GM23338 (cell line): ENCODE data around the gene KRTAP10-12. TPM values are rescaled to one million over a fixed set of nuclear protein-coding genes. Genes with fewer than 3 reads are reported as not detected.

Experiments
- ATAC-seq: fragments of 200-7000 bp; cut with Tn5 transposase; 3 replicates; pipeline ENCODE4 v1.9.1; 2020
- DNase-seq: peaks from one replicate; pipeline ENCODE4 v3.0.0-alpha.2; 2015; ENCODE audit warnings: low spot score
- H2AFZ ChIP-seq: fragments of 200-600 bp; sonication (generic); 2 replicates; pipeline ENCODE4 v1.8.0; 2016; ENCODE audit warnings: antibody characterized with exemption, mild to moderate bottlenecking, moderate library complexity
- H3F3A ChIP-seq: fragments of 200-600 bp; sonication (generic); replicated peaks from 2 replicates; pipeline ENCODE4 v1.8.0; 2017; ENCODE audit warnings: antibody characterized with exemption, mixed run types, low read depth
- H3K27ac ChIP-seq: fragments of 200-600 bp; sonication (generic); 2 replicates; pipeline ENCODE4 v1.6.1; 2016; ENCODE audit warnings: low read depth
- H3K27me3 ChIP-seq: fragments of 200-600 bp; sonication (generic); 2 replicates; pipeline ENCODE4 v1.8.0; 2016; ENCODE audit warnings: mild to moderate bottlenecking, mixed run types, moderate library complexity; ENCODE audit not compliant: insufficient read depth
- H3K36me3 ChIP-seq: fragments of 200-600 bp; sonication (generic); 2 replicates; pipeline ENCODE4 v1.8.0; 2016; ENCODE audit warnings: mild to moderate bottlenecking; ENCODE audit not compliant: insufficient read depth
- H3K4me1 ChIP-seq: fragments of 200-600 bp; sonication (generic); 2 replicates; pipeline ENCODE4 v1.8.0; 2016; ENCODE audit warnings: mild to moderate bottlenecking, moderate library complexity; ENCODE audit not compliant: insufficient read depth
- H3K4me2 ChIP-seq: fragments of 200-600 bp; sonication (generic); 2 replicates; pipeline ENCODE4 v1.7.1; 2017; ENCODE audit warnings: mixed run types
- H3K4me3 ChIP-seq: fragments of 200-600 bp; sonication (generic); 2 replicates; pipeline ENCODE4 v1.6.1; 2016; ENCODE audit warnings: mixed run types
- H3K79me2 ChIP-seq: fragments of 200-600 bp; sonication (generic); replicated peaks from 2 replicates; pipeline ENCODE4 v1.8.0; 2017; ENCODE audit warnings: mild to moderate bottlenecking; ENCODE audit not compliant: insufficient read depth
- H3K9me2 ChIP-seq: fragments of 200-600 bp; sonication (generic); 2 replicates; pipeline ENCODE4 v1.8.0; 2017; ENCODE audit not compliant: insufficient read depth
- H4K20me1 ChIP-seq: fragments of 200-600 bp; sonication (generic); replicated peaks from 2 replicates; pipeline ENCODE4 v1.8.0; 2017; ENCODE audit warnings: mild to moderate bottlenecking; ENCODE audit not compliant: insufficient read depth
- H3K27ac Mint-ChIP-seq: 2 replicates; pipeline ENCODE4 v1.8.0; 2020; ENCODE audit warnings: inconsistent platforms, mild to moderate bottlenecking, moderate library complexity, mixed read lengths
- H3K27me3 Mint-ChIP-seq: 3 replicates; pipeline ENCODE4 v1.8.0; 2022; ENCODE audit warnings: low read depth, mild to moderate bottlenecking, moderate library complexity, mixed read lengths, inconsistent platforms; ENCODE audit not compliant: insufficient read depth, poor library complexity
- H3K36me3 Mint-ChIP-seq: 3 replicates; pipeline ENCODE4 v1.8.0; 2021; ENCODE audit warnings: low read depth, mild to moderate bottlenecking, inconsistent platforms, moderate library complexity, mixed read lengths
- H3K4me1 Mint-ChIP-seq: 3 replicates; pipeline ENCODE4 v1.8.0; 2020; ENCODE audit warnings: mild to moderate bottlenecking, inconsistent platforms, mixed read lengths
- H3K4me3 Mint-ChIP-seq: 3 replicates; pipeline ENCODE4 v1.8.0; 2021; ENCODE audit warnings: moderate library complexity, mild to moderate bottlenecking, inconsistent platforms, mixed read lengths
- H3K9me3 Mint-ChIP-seq: 3 replicates; pipeline ENCODE4 v1.8.0; 2020; ENCODE audit warnings: moderate library complexity, mild to moderate bottlenecking, inconsistent platforms, mixed read lengths
- CREB1 ChIP-seq: fragments of 250-450 bp; sonication (Bioruptor Pico); IDR thresholded peaks from 2 replicates; pipeline ENCODE4 v1.5.0; 2020; ENCODE audit warnings: low read depth, mild to moderate bottlenecking, moderate library complexity
- EZH2 ChIP-seq: fragments of 200-600 bp; sonication (generic); IDR thresholded peaks from one replicate; pipeline ENCODE4 v1.8.0; 2017; ENCODE audit warnings: antibody characterized with exemption, mild to moderate bottlenecking, low read depth; ENCODE audit not compliant: unreplicated experiment
- POLR2AphosphoS5 ChIP-seq: IDR thresholded peaks from 2 replicates; pipeline ENCODE4 v1.6.1; 2016; ENCODE audit warnings: antibody characterized with exemption, low read depth
- REST ChIP-seq: IDR thresholded peaks from one replicate; pipeline ENCODE4 v1.6.1; 2018; ENCODE audit warnings: antibody characterized with exemption; ENCODE audit not compliant: unreplicated experiment
- ZNF331 ChIP-seq: fragments of 250-450 bp; sonication (Bioruptor Pico); IDR thresholded peaks from 2 replicates; pipeline ENCODE4 v1.5.0; 2020; ENCODE audit warnings: low read depth, mild to moderate bottlenecking, moderate library complexity
- ZNF462 ChIP-seq: fragments of 250-450 bp; sonication (Bioruptor Pico); IDR thresholded peaks from 2 replicates; pipeline ENCODE4 v1.5.0; 2020; ENCODE audit warnings: mild to moderate bottlenecking, moderate library complexity
- polyA plus RNA-seq: library from polyadenylated mRNA; unstranded; fragments of >200 nt; fragmentation: Nextera tagmentation; extraction: Ambion mirVana; gene quantifications from 2 replicates; pipeline ENCODE4 v1.2.1, GENCODE V29; 2016
- total RNA-seq: library from RNA; depleted of rRNA; stranded (reverse); fragments of >200 nt; shearing (Covaris generic); gene quantifications from 2 replicates; pipeline ENCODE4 v1.2.3, GENCODE V29; 2014

The KRTAP10-12 gene
- total and polyA plus RNA-seq, 2 experiments from 2014 or later = not detected

- peaks cover 86% of the 10 kb centered on the region for H3K27me3 Mint-ChIP-seq
- H3K9me3 Mint-ChIP-seq = no peaks in the 10 kb centered on the region
- no peak overlapping the region for H3K27ac Mint-ChIP-seq
- Histone ChIP-seq H3K4me2 (peak overlapping the region; percentile 95), H3K27me3 (peaks cover 88% of the 10 kb centered on the region), H3K9me2 (no peaks in the 10 kb centered on the region), H4K20me1 (no peaks in the 10 kb centered on the region), H3K27ac (no peak overlapping the region), H3K4me1 (peaks cover 55% of the 10 kb centered on the region), H3F3A (peaks cover 31% of the 10 kb centered on the region), H3K79me2 (no peaks in the 10 kb centered on the region), H3K4me3 (peak overlapping the region; percentile 71), H2AFZ (peak overlapping the region; percentile 72), H3K36me3 (no peaks in the 10 kb centered on the region)
- H3K4me3 Mint-ChIP-seq = peak overlapping the region; percentile 78
- peaks cover 64% of the 10 kb centered on the region for H3K4me1 Mint-ChIP-seq
- ATAC-seq (no peak; the same call in 2 of the 3 replicates), DNase-seq (peak; percentile 48)
- TF ChIP-seq ZNF331 (CRISPR knock-in tag) (no peak), POLR2AphosphoS5 (no peak), ZNF462 (no peak), CREB1 (CRISPR knock-in tag) (no peak), EZH2 (peak; percentile 84), REST (no peak)
- no peaks in the 10 kb centered on the region for H3K36me3 Mint-ChIP-seq
Measured at GRCh38 chr21:44709426-44710293, 12.7 kb downstream of the KRTAP10-12 start.
